IgD-negative memory B cell (primary cell): ENCODE data around the gene FOCAD. TPM values are rescaled to one million over a fixed set of nuclear protein-coding genes. Genes with fewer than 3 reads are reported as not detected.

ENCODE experiments used
- H3K27ac Mint-ChIP-seq, 3 donors: one replicate each; pipeline ENCODE4 v1.8.0; 2020 to 2022; ENCODE audit warnings: mild to moderate bottlenecking in 3 of 3, mixed read lengths in 3 of 3, moderate library complexity in 1 of 3
- H3K27me3 Mint-ChIP-seq: one replicate; pipeline ENCODE4 v1.8.0; 2021; ENCODE audit warnings: mixed read lengths
- H3K36me3 Mint-ChIP-seq: one replicate; pipeline ENCODE4 v1.8.0; 2020; ENCODE audit warnings: mild to moderate bottlenecking, mixed read lengths
- H3K4me1 Mint-ChIP-seq, 3 donors: one replicate each; pipeline ENCODE4 v1.8.0; 2020 to 2022; ENCODE audit warnings: mixed read lengths in 3 of 3, mild to moderate bottlenecking in 1 of 3
- H3K4me3 Mint-ChIP-seq, 4 donors: one replicate each; pipeline ENCODE4 v1.8.0; 2020 to 2022; ENCODE audit warnings: mild to moderate bottlenecking in 4 of 4, mixed read lengths in 4 of 4, moderate library complexity in 3 of 4
- H3K9me3 Mint-ChIP-seq, 3 donors: one replicate each; pipeline ENCODE4 v1.8.0; 2020 to 2021; ENCODE audit warnings: mixed read lengths in 3 of 3, mild to moderate bottlenecking in 1 of 3
- polyA plus RNA-seq: library from polyadenylated mRNA; unstranded; fragments of 300-500 nt; fragmentation: Illumina TruSeq; gene quantifications from one replicate; pipeline ENCODE4 v1.2.3, GENCODE V29; 2021

The FOCAD gene
- polyA plus RNA-seq, 1 donor from 2014 or later, result 5.3 TPM

DNA sequence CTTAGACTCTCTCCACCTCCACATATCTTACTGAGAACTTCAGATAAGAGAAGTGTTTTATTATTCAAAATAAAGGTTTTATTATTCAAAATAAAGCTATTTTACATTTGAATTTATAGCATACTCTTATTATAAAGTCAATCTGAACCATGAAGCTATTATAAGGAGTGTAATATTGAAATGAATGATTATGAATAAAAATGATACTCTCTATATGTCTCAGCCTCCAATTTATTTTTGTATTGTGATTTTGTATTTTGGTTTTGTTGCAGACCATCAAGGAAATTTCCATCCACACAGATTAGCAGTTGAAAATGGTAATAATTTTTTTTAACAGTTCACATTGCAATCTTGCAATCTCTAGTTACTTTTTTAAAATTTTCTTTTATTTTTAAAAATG is 10.2 kb downstream of the FOCAD start:
- no peak overlapping the region for H3K27ac Mint-ChIP-seq
- peaks cover 0 to 1% (median 0%) of the 10 kb centered on the region in 3 donors for H3K4me1 Mint-ChIP-seq
- H3K36me3 Mint-ChIP-seq, result peaks cover 6% of the 10 kb centered on the region
- no peak overlapping the region for H3K4me3 Mint-ChIP-seq
- H3K9me3 Mint-ChIP-seq, result no peaks in the 10 kb centered on the region
- H3K27me3 Mint-ChIP-seq, result no peaks in the 10 kb centered on the region

GRCh38 chr9:20697021-20697719 is 13.1 kb downstream of the FOCAD start:
- peaks cover 0 to 1% (median 0%) of the 10 kb centered on the region in 3 donors for H3K4me1 Mint-ChIP-seq
- no peaks in the 10 kb centered on the region for H3K27me3 Mint-ChIP-seq
- H3K9me3 Mint-ChIP-seq, result no peaks in the 10 kb centered on the region
- no peak overlapping the region for H3K27ac Mint-ChIP-seq
- peaks cover 6% of the 10 kb centered on the region for H3K36me3 Mint-ChIP-seq
- no peak overlapping the region for H3K4me3 Mint-ChIP-seq

- Mint-ChIP-seq H3K4me3 (no peak overlapping the region), H3K27me3 (no peaks in the 10 kb centered on the region), H3K9me3 (no peaks in the 10 kb centered on the region), H3K4me1 (peaks cover 0 to 1% (median 0%) of the 10 kb centered on the region in 3 donors), H3K27ac (no peak overlapping the region), H3K36me3 (peaks cover 2% of the 10 kb centered on the region)
These were observed 14.7 kb downstream of the FOCAD start for GRCh38 chr9:20698782-20699181.

DNA sequence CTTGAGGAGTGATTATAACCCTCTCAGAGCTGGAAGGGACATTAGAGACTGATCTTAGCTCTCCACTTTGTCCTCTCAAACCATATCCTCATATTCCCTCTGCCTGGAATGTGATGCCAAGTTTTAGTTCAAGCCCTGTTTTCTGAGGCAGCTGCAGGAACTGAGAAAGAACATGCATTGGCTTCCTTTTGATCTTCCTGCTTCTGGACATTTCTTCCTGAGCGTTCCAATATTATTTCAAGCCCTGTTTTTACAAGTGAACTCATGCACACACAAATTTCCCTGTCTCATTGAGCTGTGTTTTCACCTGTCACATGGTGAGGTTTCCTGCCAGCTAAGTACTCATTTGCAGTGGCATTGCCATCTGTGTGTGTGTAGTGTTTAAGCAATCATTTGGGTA is 17.0 kb downstream of the FOCAD start:
- Mint-ChIP-seq H3K4me3 (no peak overlapping the region), H3K27me3 (no peaks in the 10 kb centered on the region), H3K27ac (no peak overlapping the region), H3K36me3 (peaks cover 2% of the 10 kb centered on the region), H3K9me3 (no peaks in the 10 kb centered on the region), H3K4me1 (peaks cover 0 to 1% (median 0%) of the 10 kb centered on the region in 3 donors)

GRCh38 chr9:20702570-20702969 is 18.5 kb downstream of the FOCAD start:
- Mint-ChIP-seq H3K4me3 (no peak overlapping the region), H3K27ac (no peak overlapping the region)

DNA sequence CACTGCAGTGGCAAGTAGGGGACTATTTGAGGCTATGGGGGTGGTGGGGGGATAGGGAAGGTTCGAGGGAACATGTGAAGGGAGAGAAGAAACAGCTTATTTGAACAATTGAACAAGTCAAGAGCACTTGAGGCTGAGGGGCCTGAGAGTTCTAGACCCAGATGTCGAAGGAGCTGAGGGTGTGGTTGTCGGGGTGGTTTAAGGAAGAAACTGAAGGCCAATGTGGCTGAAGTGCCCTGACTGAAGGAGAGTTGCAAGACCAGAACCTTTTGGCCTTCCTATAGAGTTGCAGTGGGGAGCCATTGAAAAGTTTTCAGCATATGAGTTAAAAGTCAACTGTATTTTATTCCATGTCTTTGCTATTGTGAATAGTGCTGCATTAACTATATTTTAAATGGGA is 19.1 kb downstream of the FOCAD start:
- peaks cover 0 to 2% (median 0%) of the 10 kb centered on the region in 3 donors for H3K4me1 Mint-ChIP-seq
- H3K9me3 Mint-ChIP-seq, result no peaks in the 10 kb centered on the region
- H3K36me3 Mint-ChIP-seq, result peaks cover 4% of the 10 kb centered on the region
- no peak overlapping the region for H3K4me3 Mint-ChIP-seq
- no peaks in the 10 kb centered on the region for H3K27me3 Mint-ChIP-seq
- H3K27ac Mint-ChIP-seq, result no peak overlapping the region

More at GRCh38 chr9:20702570-20702969, 18.5 kb downstream of the FOCAD start:
- Mint-ChIP-seq H3K27me3 (no peaks in the 10 kb centered on the region), H3K9me3 (no peaks in the 10 kb centered on the region), H3K36me3 (peaks cover 2% of the 10 kb centered on the region), H3K4me1 (no peaks in the 10 kb centered on the region)

GRCh38 chr9:20707708-20708107 is 23.6 kb downstream of the FOCAD start:
- Mint-ChIP-seq H3K36me3 (peaks cover 2% of the 10 kb centered on the region), H3K27ac (no peak overlapping the region), H3K4me1 (peaks cover 0 to 6% (median 2%) of the 10 kb centered on the region in 3 donors), H3K27me3 (no peaks in the 10 kb centered on the region), H3K4me3 (no peak overlapping the region), H3K9me3 (no peaks in the 10 kb centered on the region)

GRCh38 chr9:20713172-20713571 is 29.1 kb downstream of the FOCAD start:
- Mint-ChIP-seq H3K9me3 (peaks cover 0 to 3% (median 3%) of the 10 kb centered on the region in 3 donors), H3K4me3 (no peak overlapping the region), H3K36me3 (peaks cover 4% of the 10 kb centered on the region), H3K4me1 (peaks cover 5 to 11% (median 5%) of the 10 kb centered on the region in 3 donors), H3K27me3 (no peaks in the 10 kb centered on the region), H3K27ac (no peak overlapping the region)

DNA sequence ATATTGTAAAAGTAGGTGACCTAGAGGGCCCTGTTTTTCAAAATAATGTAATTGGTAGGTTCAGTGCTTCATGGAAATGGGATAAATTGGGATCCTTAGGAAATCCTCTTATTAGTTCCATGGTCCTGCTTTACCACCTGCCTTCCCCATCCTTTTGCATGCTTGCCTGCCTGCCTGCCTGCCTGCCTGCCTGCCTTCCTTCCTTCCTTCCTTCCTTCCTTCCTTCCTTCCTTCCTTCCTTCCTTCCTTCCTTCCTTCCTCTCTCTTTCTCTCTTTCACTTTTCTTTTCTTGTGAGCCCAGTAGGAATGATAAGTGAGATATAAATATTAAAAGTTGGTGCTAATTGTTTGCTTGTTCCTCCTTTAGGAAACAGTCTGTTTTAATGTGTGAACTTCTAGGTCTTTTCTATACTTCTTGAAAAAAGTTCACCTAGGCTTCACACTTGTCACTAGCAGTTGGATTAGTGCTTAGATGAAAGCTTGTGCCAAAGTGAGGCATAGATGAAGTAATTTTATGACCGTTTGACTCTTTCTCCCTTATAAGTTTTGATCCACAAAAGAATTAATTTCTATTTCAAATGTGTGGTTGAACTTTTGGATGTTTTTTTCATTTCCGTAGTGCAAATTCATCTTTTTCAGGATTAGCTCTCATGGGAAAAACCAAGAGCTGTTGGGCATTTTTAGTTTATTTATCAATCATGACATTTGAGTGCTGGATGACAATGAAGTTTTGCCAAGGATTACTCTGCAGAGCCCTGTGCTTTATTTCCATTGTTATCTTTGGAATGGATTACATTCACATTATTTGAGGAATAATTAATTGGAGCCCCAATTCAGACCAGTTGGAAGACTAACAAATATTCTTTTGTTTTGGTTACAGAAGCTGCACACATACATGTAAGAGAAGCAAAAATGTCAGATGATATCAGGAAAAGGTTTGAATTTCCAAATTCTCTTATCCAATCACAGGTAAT is 30.7 kb downstream of the FOCAD start:
- Mint-ChIP-seq H3K9me3 (peaks cover 0 to 3% (median 3%) of the 10 kb centered on the region in 3 donors), H3K27me3 (no peaks in the 10 kb centered on the region), H3K27ac (peak overlapping the region in 1 of 3 donors; percentile 63), H3K4me1 (peaks cover 6 to 11% (median 11%) of the 10 kb centered on the region in 3 donors), H3K4me3 (no peak overlapping the region), H3K36me3 (peaks cover 4% of the 10 kb centered on the region)

GRCh38 chr9:20722221-20722620 is 38.2 kb downstream of the FOCAD start:
- peaks cover 11 to 13% (median 12%) of the 10 kb centered on the region in 3 donors for H3K4me1 Mint-ChIP-seq
- no peaks in the 10 kb centered on the region for H3K27me3 Mint-ChIP-seq
- peaks cover 13% of the 10 kb centered on the region for H3K36me3 Mint-ChIP-seq
- no peak overlapping the region for H3K4me3 Mint-ChIP-seq
- peaks cover 0 to 3% (median 0%) of the 10 kb centered on the region in 3 donors for H3K9me3 Mint-ChIP-seq
- no peak overlapping the region for H3K27ac Mint-ChIP-seq

- peaks cover 17% of the 10 kb centered on the region for H3K36me3 Mint-ChIP-seq
- H3K4me1 Mint-ChIP-seq, result peaks cover 6 to 13% (median 10%) of the 10 kb centered on the region in 3 donors
- H3K27ac Mint-ChIP-seq, result no peak overlapping the region
- no peak overlapping the region for H3K4me3 Mint-ChIP-seq
- H3K27me3 Mint-ChIP-seq, result no peaks in the 10 kb centered on the region
- H3K9me3 Mint-ChIP-seq, result peaks cover 0 to 3% (median 0%) of the 10 kb centered on the region in 3 donors
These were observed 41.6 kb downstream of the FOCAD start for GRCh38 chr9:20725675-20726074.

- peaks cover 6 to 13% (median 10%) of the 10 kb centered on the region in 3 donors for H3K4me1 Mint-ChIP-seq
- no peak overlapping the region for H3K4me3 Mint-ChIP-seq
- H3K9me3 Mint-ChIP-seq, result peaks cover 0 to 3% (median 0%) of the 10 kb centered on the region in 3 donors
- H3K36me3 Mint-ChIP-seq, result peaks cover 17% of the 10 kb centered on the region
- H3K27ac Mint-ChIP-seq, result no peak overlapping the region
- no peaks in the 10 kb centered on the region for H3K27me3 Mint-ChIP-seq
These were observed 42.1 kb downstream of the FOCAD start for GRCh38 chr9:20726144-20726543.

DNA sequence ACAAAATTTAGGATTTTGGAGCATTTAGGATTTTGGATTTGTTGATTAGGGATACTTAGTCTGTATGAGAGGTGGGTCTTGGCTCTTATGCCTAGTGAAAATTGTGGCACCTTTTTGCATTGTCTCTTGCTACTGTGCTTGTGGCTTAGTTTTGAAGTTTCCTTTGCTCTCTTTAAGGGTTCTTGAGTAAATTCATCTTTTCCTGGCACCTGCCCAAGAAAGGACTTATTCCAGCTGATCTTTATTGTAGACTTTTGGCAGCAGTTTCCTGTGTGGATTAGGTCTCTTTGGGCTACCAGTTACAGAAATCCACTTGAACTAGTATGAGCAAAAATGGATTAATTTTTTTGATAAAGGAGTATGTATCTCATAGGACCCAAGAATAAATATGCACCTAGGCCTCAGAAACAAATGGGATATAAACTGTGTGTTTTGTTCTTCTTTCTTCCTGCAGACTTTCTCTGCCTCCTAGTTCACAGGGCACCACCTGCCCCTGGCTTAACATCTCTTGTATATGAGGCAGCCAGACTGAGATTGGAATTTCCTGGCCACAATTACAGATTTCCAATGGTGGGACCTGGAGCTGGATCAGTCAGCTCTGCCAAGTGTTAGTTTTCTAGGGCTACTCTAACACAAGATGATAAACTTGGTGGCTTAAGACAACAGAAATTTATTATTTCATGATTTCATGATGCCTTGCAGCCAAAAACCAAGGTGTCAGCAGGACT is 44.6 kb downstream of the FOCAD start:
- Mint-ChIP-seq H3K36me3 (peaks cover 15% of the 10 kb centered on the region), H3K27ac (no peak overlapping the region), H3K9me3 (no peaks in the 10 kb centered on the region)

GRCh38 chr9:20729523-20729922 is 45.5 kb downstream of the FOCAD start:
- Mint-ChIP-seq H3K4me3 (no peak overlapping the region), H3K36me3 (peaks cover 15% of the 10 kb centered on the region), H3K4me1 (peaks cover 6 to 13% (median 10%) of the 10 kb centered on the region in 3 donors), H3K9me3 (no peaks in the 10 kb centered on the region), H3K27ac (no peak overlapping the region), H3K27me3 (no peaks in the 10 kb centered on the region)

More for the DNA sequence above, 44.6 kb downstream of the FOCAD start:
- no peak overlapping the region for H3K4me3 Mint-ChIP-seq
- H3K4me1 Mint-ChIP-seq, result peaks cover 6 to 13% (median 10%) of the 10 kb centered on the region in 3 donors
- no peaks in the 10 kb centered on the region for H3K27me3 Mint-ChIP-seq
